Measurements from ENCODE around the gene MRPL10. TPM values are rescaled to one million over a fixed set of nuclear protein-coding genes. Genes with fewer than 3 reads are reported as not detected.

The MRPL10 gene
- total RNA-seq, 1 donor from 2014 or later, result 48.2 TPM

DNA sequence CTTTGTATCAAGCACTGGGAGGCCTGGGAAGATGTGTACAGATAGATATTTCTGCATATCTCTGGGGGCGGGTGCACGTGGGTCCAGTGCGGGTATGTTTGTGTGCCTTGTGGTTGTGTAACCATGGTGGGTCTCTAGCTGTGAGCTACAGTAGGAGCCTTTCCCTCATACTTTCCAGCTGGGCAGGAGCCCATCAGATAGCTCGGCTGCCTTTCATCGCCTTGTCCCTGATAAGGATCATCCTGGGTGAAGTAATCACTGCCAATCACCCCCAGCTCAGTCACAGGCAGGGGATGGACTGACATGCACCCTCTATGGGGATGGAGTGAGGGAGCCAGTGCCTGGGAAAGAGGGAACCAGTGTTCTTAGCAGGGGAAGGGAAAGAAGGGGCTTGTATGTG lies 12.9 kb upstream of the MRPL10 start:
- H3K9ac ChIP-seq, result no peak overlapping the region
- no peaks in the 10 kb centered on the region for H3F3A ChIP-seq (ENCODE audit: low read depth)
- no peak for DNase-seq (ENCODE audit: low spot score)
- no peak overlapping the region for H3K27ac ChIP-seq
- peaks cover 53% of the 10 kb centered on the region for H3K27me3 ChIP-seq
- no peak overlapping the region for H2AFZ ChIP-seq (replicated peaks)
- H3K4me2 ChIP-seq, result no peak overlapping the region
- TF ChIP-seq, protein P1, sequence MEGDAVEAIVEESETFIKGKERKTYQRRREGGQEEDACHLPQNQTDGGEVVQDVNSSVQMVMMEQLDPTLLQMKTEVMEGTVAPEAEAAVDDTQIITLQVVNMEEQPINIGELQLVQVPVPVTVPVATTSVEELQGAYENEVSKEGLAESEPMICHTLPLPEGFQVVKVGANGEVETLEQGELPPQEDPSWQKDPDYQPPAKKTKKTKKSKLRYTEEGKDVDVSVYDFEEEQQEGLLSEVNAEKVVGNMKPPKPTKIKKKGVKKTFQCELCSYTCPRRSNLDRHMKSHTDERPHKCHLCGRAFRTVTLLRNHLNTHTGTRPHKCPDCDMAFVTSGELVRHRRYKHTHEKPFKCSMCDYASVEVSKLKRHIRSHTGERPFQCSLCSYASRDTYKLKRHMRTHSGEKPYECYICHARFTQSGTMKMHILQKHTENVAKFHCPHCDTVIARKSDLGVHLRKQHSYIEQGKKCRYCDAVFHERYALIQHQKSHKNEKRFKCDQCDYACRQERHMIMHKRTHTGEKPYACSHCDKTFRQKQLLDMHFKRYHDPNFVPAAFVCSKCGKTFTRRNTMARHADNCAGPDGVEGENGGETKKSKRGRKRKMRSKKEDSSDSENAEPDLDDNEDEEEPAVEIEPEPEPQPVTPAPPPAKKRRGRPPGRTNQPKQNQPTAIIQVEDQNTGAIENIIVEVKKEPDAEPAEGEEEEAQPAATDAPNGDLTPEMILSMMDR (IDR thresholded peaks at IDR 0.05), result no peak
- TF ChIP-seq EZH2phosphoT487 (IDR thresholded peaks at IDR 0.05), result no peak
- TF ChIP-seq EZH2 (IDR thresholded peaks at IDR 0.05), result no peak
- no peaks in the 10 kb centered on the region for H3K36me3 ChIP-seq
- H3K4me3 ChIP-seq, result no peak overlapping the region
- H3K27ac Mint-ChIP-seq, result no peak overlapping the region
- H3K79me2 ChIP-seq (ENCODE audit: low read depth), result peaks cover 7% of the 10 kb centered on the region
- H3K4me3 Mint-ChIP-seq, result no peak overlapping the region
- H3K4me1 Mint-ChIP-seq, result peaks cover 27% of the 10 kb centered on the region
- H3K9me3 ChIP-seq (ENCODE audit: low read depth), result no peaks in the 10 kb centered on the region
- peaks cover 2% of the 10 kb centered on the region for H3K36me3 Mint-ChIP-seq
- peaks cover 8% of the 10 kb centered on the region for H4K20me1 ChIP-seq (ENCODE audit: low read depth)
- peaks cover 2% of the 10 kb centered on the region for H3K9me3 Mint-ChIP-seq
- peaks cover 15% of the 10 kb centered on the region for H3K4me1 ChIP-seq
- peaks cover 46% of the 10 kb centered on the region for H3K27me3 Mint-ChIP-seq (ENCODE audit: insufficient read depth, low read depth)

- Mint-ChIP-seq H3K36me3 (no peaks in the 10 kb centered on the region), H3K27ac (no peak overlapping the region), H3K9me3 (no peaks in the 10 kb centered on the region), H3K4me1 (peaks cover 28% of the 10 kb centered on the region), H3K27me3 (ENCODE audit: insufficient read depth, low read depth) (peaks cover 38% of the 10 kb centered on the region), H3K4me3 (no peak overlapping the region)
- H3K27me3 ChIP-seq, result peaks cover 44% of the 10 kb centered on the region
- DNase-seq (ENCODE audit: low spot score), result no peak
- H3K27ac ChIP-seq, result no peak overlapping the region
- no peak overlapping the region for H3K4me2 ChIP-seq
- H4K20me1 ChIP-seq (ENCODE audit: low read depth), result no peaks in the 10 kb centered on the region
- H3K4me1 ChIP-seq, result peaks cover 15% of the 10 kb centered on the region
- H2AFZ ChIP-seq (replicated peaks), result no peak overlapping the region
- H3K9ac ChIP-seq, result no peak overlapping the region
- H3K79me2 ChIP-seq (ENCODE audit: low read depth), result peaks cover 7% of the 10 kb centered on the region
- no peaks in the 10 kb centered on the region for H3K9me3 ChIP-seq (ENCODE audit: low read depth)
- H3K36me3 ChIP-seq, result no peaks in the 10 kb centered on the region
- TF ChIP-seq, protein P1 (IDR thresholded peaks at IDR 0.05), result no peak
- TF ChIP-seq EZH2phosphoT487 (IDR thresholded peaks at IDR 0.05), result no peak
- H3K4me3 ChIP-seq, result no peak overlapping the region
- no peaks in the 10 kb centered on the region for H3F3A ChIP-seq (ENCODE audit: low read depth)
These were observed 12.0 kb upstream of the MRPL10 start for GRCh38 chr17:47843391-47843730.

GRCh38 chr17:47841488-47842291 lies 10.3 kb upstream of the MRPL10 start:
- no peak overlapping the region for H3K27ac ChIP-seq

More at GRCh38 chr17:47841488-47842291, 10.3 kb upstream of the MRPL10 start:
- Histone ChIP-seq H3K4me3 (no peak overlapping the region), H3K9ac (no peak overlapping the region), H2AFZ (replicated peaks) (peak overlapping the region; percentile 23), H3K9me3 (ENCODE audit: low read depth) (no peaks in the 10 kb centered on the region), H3F3A (ENCODE audit: low read depth) (no peaks in the 10 kb centered on the region), H3K4me2 (no peak overlapping the region), H3K79me2 (ENCODE audit: low read depth) (peaks cover 7% of the 10 kb centered on the region), H3K36me3 (no peaks in the 10 kb centered on the region), H3K4me1 (peaks cover 10% of the 10 kb centered on the region), H3K27me3 (peaks cover 27% of the 10 kb centered on the region), H4K20me1 (ENCODE audit: low read depth) (no peaks in the 10 kb centered on the region)
- Mint-ChIP-seq H3K36me3 (no peaks in the 10 kb centered on the region), H3K4me1 (peaks cover 28% of the 10 kb centered on the region), H3K4me3 (peak overlapping the region; percentile 93), H3K27ac (no peak overlapping the region), H3K9me3 (no peaks in the 10 kb centered on the region), H3K27me3 (ENCODE audit: insufficient read depth, low read depth) (peaks cover 27% of the 10 kb centered on the region)
- no peak for TF ChIP-seq EZH2phosphoT487 (IDR thresholded peaks at IDR 0.05)
- DNase-seq (ENCODE audit: low spot score), result no peak

All from neural progenitor cell (in vitro differentiated cells).